ENCODE measurements around the gene TNNT1.

DNA sequence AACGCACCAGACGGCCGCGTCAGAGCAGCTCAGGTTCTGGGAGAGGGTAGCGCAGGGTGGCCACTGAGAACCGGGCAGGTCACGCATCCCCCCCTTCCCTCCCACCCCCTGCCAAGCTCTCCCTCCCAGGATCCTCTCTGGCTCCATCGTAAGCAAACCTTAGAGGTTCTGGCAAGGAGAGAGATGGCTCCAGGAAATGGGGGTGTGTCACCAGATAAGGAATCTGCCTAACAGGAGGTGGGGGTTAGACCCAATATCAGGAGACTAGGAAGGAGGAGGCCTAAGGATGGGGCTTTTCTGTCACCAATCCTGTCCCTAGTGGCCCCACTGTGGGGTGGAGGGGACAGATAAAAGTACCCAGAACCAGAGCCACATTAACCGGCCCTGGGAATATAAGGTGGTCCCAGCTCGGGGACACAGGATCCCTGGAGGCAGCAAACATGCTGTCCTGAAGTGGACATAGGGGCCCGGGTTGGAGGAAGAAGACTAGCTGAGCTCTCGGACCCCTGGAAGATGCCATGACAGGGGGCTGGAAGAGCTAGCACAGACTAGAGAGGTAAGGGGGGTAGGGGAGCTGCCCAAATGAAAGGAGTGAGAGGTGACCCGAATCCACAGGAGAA lies 33.5 kb downstream of the TNNT1 start:
- TF ChIP-seq EZH2 (IDR thresholded peaks at IDR 0.05; ENCODE audit: borderline replicate concordance, low read length), result no peak
- TF ChIP-seq, protein P1, sequence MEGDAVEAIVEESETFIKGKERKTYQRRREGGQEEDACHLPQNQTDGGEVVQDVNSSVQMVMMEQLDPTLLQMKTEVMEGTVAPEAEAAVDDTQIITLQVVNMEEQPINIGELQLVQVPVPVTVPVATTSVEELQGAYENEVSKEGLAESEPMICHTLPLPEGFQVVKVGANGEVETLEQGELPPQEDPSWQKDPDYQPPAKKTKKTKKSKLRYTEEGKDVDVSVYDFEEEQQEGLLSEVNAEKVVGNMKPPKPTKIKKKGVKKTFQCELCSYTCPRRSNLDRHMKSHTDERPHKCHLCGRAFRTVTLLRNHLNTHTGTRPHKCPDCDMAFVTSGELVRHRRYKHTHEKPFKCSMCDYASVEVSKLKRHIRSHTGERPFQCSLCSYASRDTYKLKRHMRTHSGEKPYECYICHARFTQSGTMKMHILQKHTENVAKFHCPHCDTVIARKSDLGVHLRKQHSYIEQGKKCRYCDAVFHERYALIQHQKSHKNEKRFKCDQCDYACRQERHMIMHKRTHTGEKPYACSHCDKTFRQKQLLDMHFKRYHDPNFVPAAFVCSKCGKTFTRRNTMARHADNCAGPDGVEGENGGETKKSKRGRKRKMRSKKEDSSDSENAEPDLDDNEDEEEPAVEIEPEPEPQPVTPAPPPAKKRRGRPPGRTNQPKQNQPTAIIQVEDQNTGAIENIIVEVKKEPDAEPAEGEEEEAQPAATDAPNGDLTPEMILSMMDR (conservative IDR thresholded peaks at IDR 0.05 in 1 of 2, IDR thresholded peaks at IDR 0.05 in 1 of 2; ENCODE audit: extremely low read depth in 1 of 2, insufficient read depth in 1 of 2, low read depth in 1 of 2, low read length in 2 of 2), result no peak

Data from mammary epithelial cell (primary cell).